ENCODE data around the gene SEC24D. TPM values are rescaled to one million over a fixed set of nuclear protein-coding genes. Genes with fewer than 3 reads are reported as not detected.

The SEC24D gene
- total and polyA plus RNA-seq, 2 donors (not counting 3 experiments of a cell fraction or from before 2014, with no cell fraction given) = 81.5 to 127 TPM

GRCh38 chr4:118849867-118850487 lies 14.1 kb upstream of the SEC24D start:
- H3K4me2 ChIP-seq (ENCODE audit: insufficient read depth, low read length) = peak overlapping the region; percentile 85
- no peaks in the 10 kb centered on the region for H4K20me1 ChIP-seq (replicated peaks; ENCODE audit: control insufficient read depth, extremely low read depth, insufficient read depth, low read length)
- intact Hi-C loops (cut with micrococcal nuclease) (no loop called here), dilution Hi-C loops (cut with MboI; ENCODE audit: extremely low pct_ligation_motif_present, low sequenced_read_pairs) (no loop called here)
- no peak for DNase-seq (ENCODE audit: low read depth, low spot score)
- H3K9me3 ChIP-seq (replicated peaks; ENCODE audit: control insufficient read depth, insufficient read depth, low read length) = no peaks in the 10 kb centered on the region
- FAIRE-seq = no peak
- ChIA-PET POLR2A (no interaction called here), CTCF (interaction anchor here (0.6 to 1.4 kb wide), 6 partner anchors 8 to 287 kb away, joined by 3 to 7 read pairs (median 3); no protein-coding TSS in a partner anchor)
- no peak overlapping the region for H3K27ac ChIP-seq (ENCODE audit: insufficient read depth, low read depth, low read length)
- no TSS peak for BruUV-seq (replicated peaks)
- peaks cover 6% of the 10 kb centered on the region for H3K4me1 ChIP-seq (ENCODE audit: control insufficient read depth, extremely low read depth, insufficient read depth, low read length)
- TF ChIP-seq JUN (IDR thresholded peaks at IDR 0.05; ENCODE audit: borderline replicate concordance, insufficient read depth, insufficient read length, low read depth) (no peak), MYC (IDR thresholded peaks at IDR 0.05; ENCODE audit: low read depth, low read length) (no peak), CTCF (IDR thresholded peaks at IDR 0.05; ENCODE audit: extremely low read depth in 1 of 2, insufficient read depth in 1 of 2, low read depth in 1 of 2, low read length in 2 of 2) (no peak), POLR2AphosphoS5 (IDR thresholded peaks at IDR 0.05; ENCODE audit: insufficient read depth, low read depth, low read length) (no peak), MAX (IDR thresholded peaks at IDR 0.05; ENCODE audit: insufficient read depth, insufficient read length) (no peak)
- H3K4me3 ChIP-seq (replicated peaks in 1 of 3; ENCODE audit: insufficient read depth in 1 of 3, low read depth in 1 of 3, low read length in 3 of 3) = peak overlapping the region in 1 of 3 experiments; percentile 63
- no peaks in the 10 kb centered on the region for H3K9me1 ChIP-seq (replicated peaks; ENCODE audit: control insufficient read depth, extremely low read depth, insufficient read depth, low read length)
- no peak overlapping the region for H3K9ac ChIP-seq (replicated peaks; ENCODE audit: extremely low read depth, insufficient read depth, low read length)
- no peaks in the 10 kb centered on the region for H3K36me3 ChIP-seq (ENCODE audit: control insufficient read depth in 2 of 2, extremely low read depth in 1 of 2, insufficient read depth in 2 of 2, low read length in 2 of 2)
- no peaks in the 10 kb centered on the region for H3K27me3 ChIP-seq (ENCODE audit: control insufficient read depth in 2 of 2, insufficient read depth in 2 of 2, low read length in 2 of 2)
- H3K79me2 ChIP-seq (ENCODE audit: control insufficient read depth, insufficient read depth, low read length) = no peaks in the 10 kb centered on the region
- peak overlapping the region; percentile 91 for H2AFZ ChIP-seq (ENCODE audit: low read depth, low read length)
